GM13977 (cell line): ENCODE results near the gene DPP4.

Source experiments
- DNase-seq: peaks from one replicate; pipeline ENCODE4 v3.0.0; 2012; ENCODE audit warnings: low spot score
- in situ Hi-C: fragments of 300-500 bp; cut with MboI; formaldehyde crosslinking; loops from one replicate; pipeline ENCODE4 v1.12.0; 2022; ENCODE audit warnings: low sequenced_read_pairs, low pct_unique_long_range_greater_than_20kb, mixed read lengths, inconsistent platforms; ENCODE audit not compliant: unreplicated experiment
- TF ChIP-seq, protein P1 (sequence below): IDR thresholded peaks from 2 replicates; pipeline ENCODE4 v1.5.1; 2012; ENCODE audit warnings: mild to moderate bottlenecking, control low read depth; ENCODE audit not compliant: insufficient read depth; ENCODE audit errors: extremely low read depth, missing control alignments

Gene DPP4

DNA sequence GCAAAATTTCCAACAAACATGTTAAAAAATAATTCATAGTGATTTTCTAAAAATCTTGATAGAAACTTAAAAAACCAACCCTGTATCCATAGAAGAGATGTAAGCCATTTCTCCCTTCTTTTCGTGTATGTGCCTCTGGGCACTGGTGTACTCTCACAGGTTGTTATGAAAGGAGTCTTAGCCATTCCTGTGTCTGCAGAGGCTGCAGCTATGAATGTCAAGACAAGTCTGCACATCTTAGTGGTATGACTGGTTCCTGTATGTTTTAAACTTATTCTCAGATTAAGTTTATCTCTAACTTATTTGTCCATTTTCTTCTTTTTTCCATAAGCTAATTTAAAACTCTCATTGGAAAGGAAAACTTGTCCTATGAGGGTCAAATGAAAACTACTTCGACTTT is 84.0 kb downstream of the DPP4 start:
- DNase-seq = no peak
- in situ Hi-C loops = no loop called here
- TF ChIP-seq, protein P1, sequence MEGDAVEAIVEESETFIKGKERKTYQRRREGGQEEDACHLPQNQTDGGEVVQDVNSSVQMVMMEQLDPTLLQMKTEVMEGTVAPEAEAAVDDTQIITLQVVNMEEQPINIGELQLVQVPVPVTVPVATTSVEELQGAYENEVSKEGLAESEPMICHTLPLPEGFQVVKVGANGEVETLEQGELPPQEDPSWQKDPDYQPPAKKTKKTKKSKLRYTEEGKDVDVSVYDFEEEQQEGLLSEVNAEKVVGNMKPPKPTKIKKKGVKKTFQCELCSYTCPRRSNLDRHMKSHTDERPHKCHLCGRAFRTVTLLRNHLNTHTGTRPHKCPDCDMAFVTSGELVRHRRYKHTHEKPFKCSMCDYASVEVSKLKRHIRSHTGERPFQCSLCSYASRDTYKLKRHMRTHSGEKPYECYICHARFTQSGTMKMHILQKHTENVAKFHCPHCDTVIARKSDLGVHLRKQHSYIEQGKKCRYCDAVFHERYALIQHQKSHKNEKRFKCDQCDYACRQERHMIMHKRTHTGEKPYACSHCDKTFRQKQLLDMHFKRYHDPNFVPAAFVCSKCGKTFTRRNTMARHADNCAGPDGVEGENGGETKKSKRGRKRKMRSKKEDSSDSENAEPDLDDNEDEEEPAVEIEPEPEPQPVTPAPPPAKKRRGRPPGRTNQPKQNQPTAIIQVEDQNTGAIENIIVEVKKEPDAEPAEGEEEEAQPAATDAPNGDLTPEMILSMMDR = no peak

DNA sequence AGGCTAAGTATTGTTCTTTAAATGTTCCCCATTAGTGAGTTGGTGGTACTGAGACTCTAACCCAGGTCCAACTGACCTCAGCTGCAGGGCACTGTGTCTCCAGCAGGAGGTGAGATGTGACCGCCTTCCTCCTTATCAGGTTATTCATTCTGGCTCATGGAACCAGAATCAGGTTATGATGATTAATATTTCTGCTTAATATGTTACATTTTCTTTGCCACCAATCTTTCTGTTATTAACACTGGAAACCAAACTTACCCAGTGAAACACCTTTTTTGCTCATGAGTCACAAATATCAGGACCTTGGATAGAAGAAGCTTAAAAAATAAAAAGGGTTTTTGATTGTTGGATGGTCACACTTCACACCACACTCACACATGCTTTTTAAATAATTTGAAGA is 85.4 kb downstream of the DPP4 start:
- in situ Hi-C loops = no loop called here
- TF ChIP-seq, protein P1 = no peak
- DNase-seq = no peak

DNA sequence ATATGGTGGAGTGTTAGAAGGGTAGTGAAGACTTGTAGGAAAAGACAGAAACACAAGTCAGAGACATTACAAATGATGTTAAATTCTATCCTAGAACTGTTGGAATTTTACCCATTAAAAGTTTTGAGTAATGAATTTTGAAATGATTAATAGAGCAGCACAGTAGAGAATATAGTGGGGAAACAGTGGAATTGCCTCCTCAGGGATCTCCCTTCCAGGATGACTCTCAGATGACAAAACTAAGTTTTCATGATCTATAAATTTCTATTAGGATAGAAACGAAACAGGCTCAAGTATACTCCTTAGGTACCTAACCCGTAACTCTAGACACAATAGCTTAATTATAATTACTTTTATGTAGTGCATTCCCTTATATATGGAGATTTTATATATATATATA is 86.7 kb downstream of the DPP4 start:
- in situ Hi-C loops = no loop called here
- TF ChIP-seq, protein P1 = no peak
- DNase-seq = no peak

DNA sequence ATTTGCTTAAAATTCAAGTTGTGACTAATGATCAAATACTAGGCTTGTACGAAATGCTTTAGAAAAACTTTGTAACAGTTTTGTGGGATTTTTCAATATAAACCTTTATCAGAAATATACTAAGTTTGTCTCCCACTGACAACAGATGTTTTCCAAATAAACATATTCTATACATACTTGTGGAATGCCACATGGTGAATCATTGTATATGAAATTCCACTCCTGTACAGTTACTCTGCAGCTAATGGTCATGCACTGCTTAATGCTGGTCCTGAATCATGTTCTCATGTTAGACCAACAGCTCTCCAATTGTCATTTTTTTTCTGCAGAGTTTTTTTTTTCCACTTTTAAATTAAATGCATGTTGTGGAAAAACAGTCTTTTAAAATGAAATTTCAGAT is 90.1 kb downstream of the DPP4 start:
- no peak for DNase-seq
- in situ Hi-C loops = no loop called here
- TF ChIP-seq, protein P1 = no peak

DNA sequence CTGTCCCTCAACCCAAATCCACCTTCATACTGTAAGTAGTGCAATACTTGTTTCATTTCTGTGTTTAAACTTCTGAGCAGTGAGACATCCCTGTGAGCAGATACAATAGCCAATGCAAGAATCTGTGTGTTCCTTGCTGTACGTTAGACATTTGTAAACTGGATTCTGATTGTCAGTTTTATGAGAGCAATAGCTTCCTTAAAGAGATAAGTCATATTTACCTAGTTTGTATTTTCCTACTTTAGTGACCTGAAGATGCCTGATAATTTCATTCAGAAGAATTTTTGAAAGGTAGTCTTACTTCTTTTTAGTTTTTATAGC is 90.7 kb downstream of the DPP4 start:
- TF ChIP-seq, protein P1 = no peak
- no peak for DNase-seq
- in situ Hi-C loops = no loop called here

DNA sequence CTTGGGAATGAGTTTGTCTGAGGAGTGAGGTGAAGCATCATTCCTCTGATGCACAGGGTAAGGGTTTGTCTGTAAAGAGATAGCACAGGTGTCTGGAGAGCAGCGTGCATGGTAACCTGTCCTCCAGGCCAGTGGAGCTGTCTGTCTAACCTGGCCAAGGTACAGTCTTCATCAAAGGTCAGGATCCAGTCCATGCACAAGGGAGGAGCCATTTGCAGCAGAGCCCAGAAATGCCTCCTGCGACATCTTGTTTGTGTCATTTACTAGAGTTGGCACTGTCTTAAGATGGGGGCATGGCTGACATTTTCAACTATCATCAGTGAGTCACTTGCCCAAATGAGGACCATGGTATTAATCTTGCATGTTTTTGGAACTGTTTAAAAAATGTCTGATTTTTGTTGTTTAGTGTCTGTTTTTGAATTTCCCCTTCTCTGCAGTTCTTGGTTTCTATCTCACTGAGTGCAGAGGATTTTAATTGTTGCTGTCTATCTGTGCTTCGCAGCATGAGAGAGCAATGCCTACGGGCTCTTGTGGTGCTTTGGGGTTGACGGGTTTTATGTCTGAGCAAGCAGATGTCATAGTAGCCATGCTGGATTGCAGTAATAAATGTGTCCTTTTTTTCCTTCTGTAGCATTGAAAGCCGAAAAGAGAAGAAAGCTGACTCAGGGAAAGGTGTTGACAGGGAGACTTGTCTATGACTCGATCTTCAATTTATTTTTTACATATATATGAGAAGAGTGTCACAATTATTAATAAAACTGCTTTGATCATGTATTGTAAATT is 91.3 kb downstream of the DPP4 start:
- TF ChIP-seq, protein P1 = no peak
- no peak for DNase-seq
- in situ Hi-C loops = no loop called here
